DND-41 (cell line): ENCODE results near the gene FOXN3.

Experiments
- ATAC-seq: fragments of 200-7000 bp; cut with Tn5 transposase; 3 replicates; pipeline ENCODE4 v1.9.1; 2021; ENCODE audit warnings: low read depth; ENCODE audit not compliant: insufficient read depth
- DNase-seq: peaks from one replicate; pipeline ENCODE4 v3.0.0-alpha.2; 2020
- H2AFZ ChIP-seq: 2 replicates; pipeline ENCODE4 v1.6.0; 2012; ENCODE audit warnings: low read depth, low read length
- H3K27ac ChIP-seq: 2 replicates; pipeline ENCODE4 v1.5.1; 2012; ENCODE audit warnings: low read length, inconsistent platforms
- H3K27me3 ChIP-seq: fragments of 200-600 bp; sonication (generic); 2 replicates; pipeline ENCODE4 v1.6.0; 2012; ENCODE audit warnings: low read length, mild to moderate bottlenecking, inconsistent platforms; ENCODE audit not compliant: insufficient read depth, poor library complexity
- H3K36me3 ChIP-seq: 2 replicates; pipeline ENCODE4 v1.5.1; 2012; ENCODE audit warnings: low read length, inconsistent platforms; ENCODE audit not compliant: insufficient read depth
- H3K4me1 ChIP-seq: 2 replicates; pipeline ENCODE4 v1.5.1; 2012; ENCODE audit warnings: mild to moderate bottlenecking, low read length; ENCODE audit not compliant: insufficient read depth
- H3K4me2 ChIP-seq: 2 replicates; pipeline ENCODE4 v1.6.0; 2012; ENCODE audit warnings: mild to moderate bottlenecking, moderate library complexity, low read length, inconsistent platforms; ENCODE audit not compliant: insufficient read depth
- H3K4me3 ChIP-seq, 2 experiments: fragments of 200-600 bp in 1 of 2; shearing (Covaris generic) in 1 of 2; 2 replicates each; pipeline ENCODE4 v1.5.1; 2012 to 2016; ENCODE audit warnings: inconsistent platforms in 2 of 2, low read length in 2 of 2, mild to moderate bottlenecking in 2 of 2, low read depth in 1 of 2, moderate library complexity in 1 of 2
- H3K79me2 ChIP-seq: 2 replicates; pipeline ENCODE4 v1.6.0; 2012; ENCODE audit warnings: low read length, inconsistent platforms; ENCODE audit not compliant: insufficient read depth
- H3K9ac ChIP-seq: 2 replicates; pipeline ENCODE4 v1.6.0; 2012; ENCODE audit warnings: low read depth, mild to moderate bottlenecking, inconsistent platforms, low read length, moderate library complexity
- H3K9me3 ChIP-seq: 2 replicates; pipeline ENCODE4 v1.5.1; 2012; ENCODE audit warnings: low read length, moderate library complexity, mild to moderate bottlenecking, inconsistent platforms; ENCODE audit not compliant: insufficient read depth, severe bottlenecking
- H4K20me1 ChIP-seq: 2 replicates; pipeline ENCODE4 v1.6.0; 2012; ENCODE audit warnings: low read length; ENCODE audit not compliant: insufficient read depth
- EZH2 ChIP-seq: IDR thresholded peaks from 3 replicates; pipeline ENCODE4 v1.6.1; 2012; ENCODE audit warnings: borderline replicate concordance, low read depth, mild to moderate bottlenecking, moderate library complexity, low read length, inconsistent platforms; ENCODE audit not compliant: severe bottlenecking
- TF ChIP-seq, protein P1 (sequence below): IDR thresholded peaks from 2 replicates; pipeline ENCODE4 v1.5.1; 2012; ENCODE audit warnings: borderline replicate concordance, low read length, moderate library complexity, mild to moderate bottlenecking; ENCODE audit not compliant: poor library complexity, severe bottlenecking; ENCODE audit errors: extremely low read depth

Gene FOXN3

GRCh38 chr14:89289477-89289876 is 127.6 kb downstream of the FOXN3 start:
- Histone ChIP-seq H3K9me3 (no peaks in the 10 kb centered on the region), H3K4me1 (no peaks in the 10 kb centered on the region), H3K4me2 (no peak overlapping the region), H3K9ac (no peak overlapping the region), H3K36me3 (peaks cover 25% of the 10 kb centered on the region), H2AFZ (no peak overlapping the region), H3K79me2 (peaks cover 77% of the 10 kb centered on the region), H3K27me3 (no peaks in the 10 kb centered on the region), H3K27ac (no peak overlapping the region), H3K4me3 (no peak overlapping the region), H4K20me1 (peaks cover 54% of the 10 kb centered on the region)
- DNase-seq (no peak), ATAC-seq (no peak)
- TF ChIP-seq EZH2: no peak
- TF ChIP-seq, protein P1, sequence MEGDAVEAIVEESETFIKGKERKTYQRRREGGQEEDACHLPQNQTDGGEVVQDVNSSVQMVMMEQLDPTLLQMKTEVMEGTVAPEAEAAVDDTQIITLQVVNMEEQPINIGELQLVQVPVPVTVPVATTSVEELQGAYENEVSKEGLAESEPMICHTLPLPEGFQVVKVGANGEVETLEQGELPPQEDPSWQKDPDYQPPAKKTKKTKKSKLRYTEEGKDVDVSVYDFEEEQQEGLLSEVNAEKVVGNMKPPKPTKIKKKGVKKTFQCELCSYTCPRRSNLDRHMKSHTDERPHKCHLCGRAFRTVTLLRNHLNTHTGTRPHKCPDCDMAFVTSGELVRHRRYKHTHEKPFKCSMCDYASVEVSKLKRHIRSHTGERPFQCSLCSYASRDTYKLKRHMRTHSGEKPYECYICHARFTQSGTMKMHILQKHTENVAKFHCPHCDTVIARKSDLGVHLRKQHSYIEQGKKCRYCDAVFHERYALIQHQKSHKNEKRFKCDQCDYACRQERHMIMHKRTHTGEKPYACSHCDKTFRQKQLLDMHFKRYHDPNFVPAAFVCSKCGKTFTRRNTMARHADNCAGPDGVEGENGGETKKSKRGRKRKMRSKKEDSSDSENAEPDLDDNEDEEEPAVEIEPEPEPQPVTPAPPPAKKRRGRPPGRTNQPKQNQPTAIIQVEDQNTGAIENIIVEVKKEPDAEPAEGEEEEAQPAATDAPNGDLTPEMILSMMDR: no peak

DNA sequence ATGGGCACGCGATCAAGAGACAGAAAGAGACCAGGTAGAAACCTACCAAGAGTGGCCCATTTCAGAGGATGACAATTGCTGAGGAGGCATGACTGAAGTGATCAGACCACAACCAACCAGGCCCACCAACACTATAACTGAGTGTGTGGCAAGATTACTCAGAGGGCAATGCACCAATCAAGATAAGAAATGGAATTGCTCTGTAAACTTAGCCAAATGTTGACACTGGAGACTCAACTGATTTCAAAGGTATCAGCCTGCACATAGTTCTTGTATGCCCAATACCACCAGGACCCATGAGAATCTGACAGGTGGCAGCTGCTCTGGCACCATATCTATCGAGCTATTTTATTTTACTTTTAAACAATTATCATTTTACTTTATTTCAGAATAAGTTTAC is 128.9 kb downstream of the FOXN3 start:
- Histone ChIP-seq H3K36me3 (peaks cover 19% of the 10 kb centered on the region), H3K9me3 (no peaks in the 10 kb centered on the region), H3K27ac (no peak overlapping the region), H3K4me1 (no peaks in the 10 kb centered on the region), H3K79me2 (peaks cover 74% of the 10 kb centered on the region), H2AFZ (no peak overlapping the region), H3K27me3 (no peaks in the 10 kb centered on the region), H3K4me3 (no peak overlapping the region), H3K9ac (no peak overlapping the region), H4K20me1 (peaks cover 48% of the 10 kb centered on the region), H3K4me2 (no peak overlapping the region)
- no peak for ATAC-seq
- no peak for DNase-seq
- TF ChIP-seq EZH2: no peak
- TF ChIP-seq, protein P1: no peak

DNA sequence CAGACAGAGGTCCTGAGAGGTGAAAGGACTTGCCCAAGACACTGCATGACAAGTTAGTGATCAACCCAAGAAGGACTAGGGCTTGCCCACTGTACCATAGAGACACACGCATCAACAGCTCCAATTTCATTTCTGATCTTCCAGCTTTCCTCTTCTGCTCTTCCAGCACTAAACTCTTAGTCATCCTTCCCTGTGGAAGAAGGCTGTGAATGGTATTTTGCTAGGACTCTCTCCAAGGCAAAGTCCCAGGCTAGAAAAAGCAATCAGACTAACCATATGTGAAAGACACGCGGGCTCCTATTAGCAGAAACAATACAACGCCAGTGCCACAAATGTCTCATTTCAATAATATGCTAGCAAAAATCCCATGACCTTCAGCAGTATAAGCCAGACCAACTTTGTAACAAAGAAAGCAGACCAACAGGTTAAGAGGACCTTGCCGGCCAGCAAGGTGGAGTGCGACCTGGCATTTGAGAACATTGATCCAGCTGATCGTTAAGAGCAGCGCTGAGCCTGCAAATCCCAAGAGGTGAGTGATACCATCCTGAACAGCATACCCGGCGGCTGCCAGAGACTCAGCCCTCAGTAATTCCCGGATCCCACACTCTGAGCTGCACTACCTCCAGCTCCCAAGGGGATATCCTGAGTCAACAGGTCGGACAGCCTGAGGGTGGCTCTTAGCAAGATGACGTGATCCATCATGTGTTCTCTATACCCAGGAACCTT is 132.5 kb downstream of the FOXN3 start:
- no peak overlapping the region for H3K9ac ChIP-seq
- H3K4me1 ChIP-seq: no peaks in the 10 kb centered on the region
- H3K4me3 ChIP-seq: no peak overlapping the region
- no peaks in the 10 kb centered on the region for H3K9me3 ChIP-seq
- H3K27me3 ChIP-seq: no peaks in the 10 kb centered on the region
- no peak for DNase-seq
- H3K4me2 ChIP-seq: no peak overlapping the region
- H3K79me2 ChIP-seq: peaks cover 68% of the 10 kb centered on the region
- H4K20me1 ChIP-seq: peaks cover 35% of the 10 kb centered on the region; the same call in 1 of the 2 replicates
- H2AFZ ChIP-seq: no peak overlapping the region
- no peak for ATAC-seq
- no peak for TF ChIP-seq EZH2
- TF ChIP-seq, protein P1: no peak
- H3K27ac ChIP-seq: no peak overlapping the region; the same call in 1 of the 2 replicates
- H3K36me3 ChIP-seq: peaks cover 35% of the 10 kb centered on the region
